GM23338 (cell line): ENCODE data around the gene ZBTB24. TPM values are rescaled to one million over a fixed set of nuclear protein-coding genes. Genes with fewer than 3 reads are reported as not detected.
A peak's percentile ranks its signal among the peaks of the same experiment; 100 is the strongest.

Source experiments
- ATAC-seq: fragments of 200-7000 bp; cut with Tn5 transposase; 3 replicates; pipeline ENCODE4 v1.9.1; 2020
- DNase-seq: peaks from one replicate; pipeline ENCODE4 v3.0.0-alpha.2; 2015; ENCODE audit warnings: low spot score
- H2AFZ ChIP-seq: fragments of 200-600 bp; sonication (generic); 2 replicates; pipeline ENCODE4 v1.8.0; 2016; ENCODE audit warnings: antibody characterized with exemption, mild to moderate bottlenecking, moderate library complexity
- H3F3A ChIP-seq: fragments of 200-600 bp; sonication (generic); replicated peaks from 2 replicates; pipeline ENCODE4 v1.8.0; 2017; ENCODE audit warnings: antibody characterized with exemption, mixed run types, low read depth
- H3K27ac ChIP-seq: fragments of 200-600 bp; sonication (generic); 2 replicates; pipeline ENCODE4 v1.6.1; 2016; ENCODE audit warnings: low read depth
- H3K27me3 ChIP-seq: fragments of 200-600 bp; sonication (generic); 2 replicates; pipeline ENCODE4 v1.8.0; 2016; ENCODE audit warnings: mild to moderate bottlenecking, mixed run types, moderate library complexity; ENCODE audit not compliant: insufficient read depth
- H3K36me3 ChIP-seq: fragments of 200-600 bp; sonication (generic); 2 replicates; pipeline ENCODE4 v1.8.0; 2016; ENCODE audit warnings: mild to moderate bottlenecking; ENCODE audit not compliant: insufficient read depth
- H3K4me1 ChIP-seq: fragments of 200-600 bp; sonication (generic); 2 replicates; pipeline ENCODE4 v1.8.0; 2016; ENCODE audit warnings: mild to moderate bottlenecking, moderate library complexity; ENCODE audit not compliant: insufficient read depth
- H3K4me2 ChIP-seq: fragments of 200-600 bp; sonication (generic); 2 replicates; pipeline ENCODE4 v1.7.1; 2017; ENCODE audit warnings: mixed run types
- H3K4me3 ChIP-seq: fragments of 200-600 bp; sonication (generic); 2 replicates; pipeline ENCODE4 v1.6.1; 2016; ENCODE audit warnings: mixed run types
- H3K79me2 ChIP-seq: fragments of 200-600 bp; sonication (generic); replicated peaks from 2 replicates; pipeline ENCODE4 v1.8.0; 2017; ENCODE audit warnings: mild to moderate bottlenecking; ENCODE audit not compliant: insufficient read depth
- H3K9me2 ChIP-seq: fragments of 200-600 bp; sonication (generic); 2 replicates; pipeline ENCODE4 v1.8.0; 2017; ENCODE audit not compliant: insufficient read depth
- H4K20me1 ChIP-seq: fragments of 200-600 bp; sonication (generic); replicated peaks from 2 replicates; pipeline ENCODE4 v1.8.0; 2017; ENCODE audit warnings: mild to moderate bottlenecking; ENCODE audit not compliant: insufficient read depth
- H3K27ac Mint-ChIP-seq: 2 replicates; pipeline ENCODE4 v1.8.0; 2020; ENCODE audit warnings: inconsistent platforms, mild to moderate bottlenecking, moderate library complexity, mixed read lengths
- H3K27me3 Mint-ChIP-seq: 3 replicates; pipeline ENCODE4 v1.8.0; 2022; ENCODE audit warnings: low read depth, mild to moderate bottlenecking, moderate library complexity, mixed read lengths, inconsistent platforms; ENCODE audit not compliant: insufficient read depth, poor library complexity
- H3K36me3 Mint-ChIP-seq: 3 replicates; pipeline ENCODE4 v1.8.0; 2021; ENCODE audit warnings: low read depth, mild to moderate bottlenecking, inconsistent platforms, moderate library complexity, mixed read lengths
- H3K4me1 Mint-ChIP-seq: 3 replicates; pipeline ENCODE4 v1.8.0; 2020; ENCODE audit warnings: mild to moderate bottlenecking, inconsistent platforms, mixed read lengths
- H3K4me3 Mint-ChIP-seq: 3 replicates; pipeline ENCODE4 v1.8.0; 2021; ENCODE audit warnings: moderate library complexity, mild to moderate bottlenecking, inconsistent platforms, mixed read lengths
- H3K9me3 Mint-ChIP-seq: 3 replicates; pipeline ENCODE4 v1.8.0; 2020; ENCODE audit warnings: moderate library complexity, mild to moderate bottlenecking, inconsistent platforms, mixed read lengths
- CREB1 ChIP-seq: fragments of 250-450 bp; sonication (Bioruptor Pico); IDR thresholded peaks from 2 replicates; pipeline ENCODE4 v1.5.0; 2020; ENCODE audit warnings: low read depth, mild to moderate bottlenecking, moderate library complexity
- NANOG ChIP-seq: IDR thresholded peaks from 2 replicates; pipeline ENCODE4 v1.6.1; 2016; ENCODE audit warnings: antibody characterized with exemption, borderline replicate concordance
- STAT1 ChIP-seq: IDR thresholded peaks from one replicate; pipeline ENCODE4 v1.6.1; 2016; ENCODE audit warnings: antibody characterized with exemption; ENCODE audit not compliant: unreplicated experiment
- ZNF331 ChIP-seq: fragments of 250-450 bp; sonication (Bioruptor Pico); IDR thresholded peaks from 2 replicates; pipeline ENCODE4 v1.5.0; 2020; ENCODE audit warnings: low read depth, mild to moderate bottlenecking, moderate library complexity
- polyA plus RNA-seq: library from polyadenylated mRNA; unstranded; fragments of >200 nt; fragmentation: Nextera tagmentation; extraction: Ambion mirVana; gene quantifications from 2 replicates; pipeline ENCODE4 v1.2.1, GENCODE V29; 2016
- total RNA-seq: library from RNA; depleted of rRNA; stranded (reverse); fragments of >200 nt; shearing (Covaris generic); gene quantifications from 2 replicates; pipeline ENCODE4 v1.2.3, GENCODE V29; 2014
- TF ChIP-seq, protein P1 (sequence below), 2 experiments: fragments of 200-600 bp in 1 of 2; sonication (generic) in 1 of 2; conservative IDR thresholded peaks; 2 replicates each; pipeline versions ENCODE4 v1.5.1 to v1.6.1; 2016 to 2017; ENCODE audit warnings: antibody characterized with exemption in 2 of 2, low read depth in 2 of 2, mild to moderate bottlenecking in 2 of 2, moderate library complexity in 1 of 2
- TF ChIP-seq, protein P2 (sequence below): IDR thresholded peaks from 2 replicates; pipeline ENCODE4 v1.6.1; 2016; ENCODE audit warnings: antibody characterized with exemption
- TF ChIP-seq, protein P3 (sequence below): IDR thresholded peaks from one replicate; pipeline ENCODE4 v1.6.1; 2018; ENCODE audit warnings: antibody characterized with exemption; ENCODE audit not compliant: unreplicated experiment

ZBTB24 gene
- total and polyA plus RNA-seq, 2 experiments from 2014 or later = 7.9 to 22.0 TPM

DNA sequence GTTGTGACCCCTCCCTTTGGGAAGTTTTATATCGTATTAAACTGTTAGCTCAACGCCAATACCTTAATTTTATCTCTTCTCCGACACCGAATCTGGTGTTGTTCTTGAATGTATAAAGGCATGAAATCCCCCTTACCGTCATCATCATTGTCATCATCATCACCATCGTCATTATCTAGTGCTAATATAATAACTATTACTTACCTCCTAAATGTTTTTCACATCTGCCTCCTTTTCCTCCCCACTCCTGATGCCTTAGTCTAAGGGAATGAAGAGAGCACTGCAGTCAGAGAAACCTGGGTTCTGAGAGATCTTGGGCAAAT, 677 bp upstream of the ZBTB24 start:
- peak overlapping the region; percentile 60 for H3K4me3 ChIP-seq
- peak overlapping the region; percentile 86; the same call in 1 of the 2 replicates for H2AFZ ChIP-seq
- peaks cover 24% of the 10 kb centered on the region for H4K20me1 ChIP-seq
- Mint-ChIP-seq H3K4me1 (peaks cover 43% of the 10 kb centered on the region), H3K4me3 (peak overlapping the region; percentile 70), H3K36me3 (peaks cover 33% of the 10 kb centered on the region), H3K27me3 (peaks cover 2% of the 10 kb centered on the region), H3K27ac (no peak overlapping the region), H3K9me3 (no peaks in the 10 kb centered on the region)
- no peaks in the 10 kb centered on the region for H3F3A ChIP-seq
- peaks cover 41% of the 10 kb centered on the region for H3K79me2 ChIP-seq
- H3K36me3 ChIP-seq = peaks cover 20% of the 10 kb centered on the region; the same call in 1 of the 2 replicates
- H3K9me2 ChIP-seq = no peaks in the 10 kb centered on the region
- no peak for DNase-seq
- H3K27ac ChIP-seq = no peak overlapping the region
- H3K4me2 ChIP-seq = peak overlapping the region; percentile 85
- no peak for TF ChIP-seq ZNF331 (CRISPR knock-in tag)
- TF ChIP-seq CREB1 (CRISPR knock-in tag) = 0 out of 2 replicates have a peak, but pooled peaks have one; percentile 31
- H3K27me3 ChIP-seq = no peaks in the 10 kb centered on the region
- ATAC-seq = no peak
- H3K4me1 ChIP-seq = peaks cover 38% of the 10 kb centered on the region

DNA sequence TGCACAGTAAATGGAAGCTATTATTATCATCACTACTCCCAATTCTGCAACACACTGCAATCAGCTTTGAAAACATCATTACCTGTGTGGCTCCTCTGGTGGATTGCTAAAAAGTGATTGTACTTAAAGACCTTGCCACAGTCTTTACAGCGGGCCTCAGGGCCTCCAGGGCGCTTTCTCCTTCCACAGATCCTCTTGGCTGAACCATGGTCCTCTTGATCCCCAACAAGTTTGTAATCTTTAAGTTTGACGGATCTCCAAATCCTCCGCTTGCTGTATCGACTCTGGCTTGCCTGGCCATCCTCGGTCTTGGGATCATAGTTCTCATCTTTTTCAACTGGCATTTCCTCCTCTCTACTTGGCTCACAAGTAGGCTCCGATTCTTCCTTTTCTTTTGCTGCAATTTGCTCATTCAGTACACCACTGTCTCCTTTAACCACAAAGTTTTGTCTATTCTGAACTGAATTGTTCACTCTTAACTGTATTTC, 2.0 kb downstream of the ZBTB24 start:
- H3K4me1 Mint-ChIP-seq = peaks cover 54% of the 10 kb centered on the region
- peak overlapping the region; percentile 75 for H3K4me3 ChIP-seq

More for the DNA sequence above, 2.0 kb downstream of the ZBTB24 start:
- no peak for ATAC-seq
- Histone ChIP-seq H4K20me1 (peaks cover 43% of the 10 kb centered on the region), H3K79me2 (peaks cover 68% of the 10 kb centered on the region), H3K27me3 (no peaks in the 10 kb centered on the region), H3K9me2 (no peaks in the 10 kb centered on the region), H2AFZ (no peak overlapping the region), H3K4me1 (peaks cover 51% of the 10 kb centered on the region), H3F3A (no peaks in the 10 kb centered on the region), H3K4me2 (peak overlapping the region; percentile 81), H3K27ac (no peak overlapping the region), H3K36me3 (peaks cover 26% of the 10 kb centered on the region; the same call in 1 of the 2 replicates)
- Mint-ChIP-seq H3K36me3 (peaks cover 50% of the 10 kb centered on the region), H3K27me3 (peaks cover 3% of the 10 kb centered on the region), H3K4me3 (peak overlapping the region; percentile 98), H3K9me3 (no peaks in the 10 kb centered on the region), H3K27ac (0 out of 2 replicates have a peak overlapping the region, but pooled peaks have one; percentile 2)
- no peak for DNase-seq
- no peak for TF ChIP-seq STAT1
- TF ChIP-seq, protein P1, sequence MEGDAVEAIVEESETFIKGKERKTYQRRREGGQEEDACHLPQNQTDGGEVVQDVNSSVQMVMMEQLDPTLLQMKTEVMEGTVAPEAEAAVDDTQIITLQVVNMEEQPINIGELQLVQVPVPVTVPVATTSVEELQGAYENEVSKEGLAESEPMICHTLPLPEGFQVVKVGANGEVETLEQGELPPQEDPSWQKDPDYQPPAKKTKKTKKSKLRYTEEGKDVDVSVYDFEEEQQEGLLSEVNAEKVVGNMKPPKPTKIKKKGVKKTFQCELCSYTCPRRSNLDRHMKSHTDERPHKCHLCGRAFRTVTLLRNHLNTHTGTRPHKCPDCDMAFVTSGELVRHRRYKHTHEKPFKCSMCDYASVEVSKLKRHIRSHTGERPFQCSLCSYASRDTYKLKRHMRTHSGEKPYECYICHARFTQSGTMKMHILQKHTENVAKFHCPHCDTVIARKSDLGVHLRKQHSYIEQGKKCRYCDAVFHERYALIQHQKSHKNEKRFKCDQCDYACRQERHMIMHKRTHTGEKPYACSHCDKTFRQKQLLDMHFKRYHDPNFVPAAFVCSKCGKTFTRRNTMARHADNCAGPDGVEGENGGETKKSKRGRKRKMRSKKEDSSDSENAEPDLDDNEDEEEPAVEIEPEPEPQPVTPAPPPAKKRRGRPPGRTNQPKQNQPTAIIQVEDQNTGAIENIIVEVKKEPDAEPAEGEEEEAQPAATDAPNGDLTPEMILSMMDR (conservative IDR thresholded peaks at IDR 0.05; ENCODE audit: low read depth in 2 of 2) = no peak
- TF ChIP-seq NANOG = no peak
- TF ChIP-seq, protein P2, sequence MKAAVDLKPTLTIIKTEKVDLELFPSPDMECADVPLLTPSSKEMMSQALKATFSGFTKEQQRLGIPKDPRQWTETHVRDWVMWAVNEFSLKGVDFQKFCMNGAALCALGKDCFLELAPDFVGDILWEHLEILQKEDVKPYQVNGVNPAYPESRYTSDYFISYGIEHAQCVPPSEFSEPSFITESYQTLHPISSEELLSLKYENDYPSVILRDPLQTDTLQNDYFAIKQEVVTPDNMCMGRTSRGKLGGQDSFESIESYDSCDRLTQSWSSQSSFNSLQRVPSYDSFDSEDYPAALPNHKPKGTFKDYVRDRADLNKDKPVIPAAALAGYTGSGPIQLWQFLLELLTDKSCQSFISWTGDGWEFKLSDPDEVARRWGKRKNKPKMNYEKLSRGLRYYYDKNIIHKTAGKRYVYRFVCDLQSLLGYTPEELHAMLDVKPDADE = no peak
- TF ChIP-seq, protein P3, sequence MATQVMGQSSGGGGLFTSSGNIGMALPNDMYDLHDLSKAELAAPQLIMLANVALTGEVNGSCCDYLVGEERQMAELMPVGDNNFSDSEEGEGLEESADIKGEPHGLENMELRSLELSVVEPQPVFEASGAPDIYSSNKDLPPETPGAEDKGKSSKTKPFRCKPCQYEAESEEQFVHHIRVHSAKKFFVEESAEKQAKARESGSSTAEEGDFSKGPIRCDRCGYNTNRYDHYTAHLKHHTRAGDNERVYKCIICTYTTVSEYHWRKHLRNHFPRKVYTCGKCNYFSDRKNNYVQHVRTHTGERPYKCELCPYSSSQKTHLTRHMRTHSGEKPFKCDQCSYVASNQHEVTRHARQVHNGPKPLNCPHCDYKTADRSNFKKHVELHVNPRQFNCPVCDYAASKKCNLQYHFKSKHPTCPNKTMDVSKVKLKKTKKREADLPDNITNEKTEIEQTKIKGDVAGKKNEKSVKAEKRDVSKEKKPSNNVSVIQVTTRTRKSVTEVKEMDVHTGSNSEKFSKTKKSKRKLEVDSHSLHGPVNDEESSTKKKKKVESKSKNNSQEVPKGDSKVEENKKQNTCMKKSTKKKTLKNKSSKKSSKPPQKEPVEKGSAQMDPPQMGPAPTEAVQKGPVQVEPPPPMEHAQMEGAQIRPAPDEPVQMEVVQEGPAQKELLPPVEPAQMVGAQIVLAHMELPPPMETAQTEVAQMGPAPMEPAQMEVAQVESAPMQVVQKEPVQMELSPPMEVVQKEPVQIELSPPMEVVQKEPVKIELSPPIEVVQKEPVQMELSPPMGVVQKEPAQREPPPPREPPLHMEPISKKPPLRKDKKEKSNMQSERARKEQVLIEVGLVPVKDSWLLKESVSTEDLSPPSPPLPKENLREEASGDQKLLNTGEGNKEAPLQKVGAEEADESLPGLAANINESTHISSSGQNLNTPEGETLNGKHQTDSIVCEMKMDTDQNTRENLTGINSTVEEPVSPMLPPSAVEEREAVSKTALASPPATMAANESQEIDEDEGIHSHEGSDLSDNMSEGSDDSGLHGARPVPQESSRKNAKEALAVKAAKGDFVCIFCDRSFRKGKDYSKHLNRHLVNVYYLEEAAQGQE = no peak
